ENCODE measurements around the gene FSIP1. TPM values are rescaled to one million over a fixed set of nuclear protein-coding genes. Genes with fewer than 3 reads are reported as not detected.

Gene FSIP1
- total and polyA plus RNA-seq, 9 donors = 0.13 to 6.8 (median 0.79) TPM

GRCh38 chr15:39731266-39731665, 51.4 kb downstream of the FSIP1 start:
- TF ChIP-seq CTCF (IDR thresholded peaks at IDR 0.05) = no peak
- no peak for TF ChIP-seq EP300 (IDR thresholded peaks at IDR 0.05)
- TF ChIP-seq POLR2A (IDR thresholded peaks at IDR 0.05) = no peak
- H3K4me3 ChIP-seq = no peak overlapping the region
- no peaks in the 10 kb centered on the region for H3K9me3 ChIP-seq
- no peaks in the 10 kb centered on the region for H3K4me1 ChIP-seq (ENCODE audit: insufficient read depth)
- H3K36me3 ChIP-seq = no peaks in the 10 kb centered on the region
- WGBS, 3 donors = 91 to 94% (median 94%) methylated on average over 3 of the region's 3 CpGs
- no peak for DNase-seq
- intact Hi-C loops (cut with DNase I) = no loop called here
- no peaks in the 10 kb centered on the region for H3K27me3 ChIP-seq
- no peak overlapping the region for H3K27ac ChIP-seq

GRCh38 chr15:39730552-39730951, 52.1 kb downstream of the FSIP1 start:
- TF ChIP-seq POLR2A (IDR thresholded peaks at IDR 0.05) (no peak), EP300 (IDR thresholded peaks at IDR 0.05) (no peak)
- Histone ChIP-seq H3K36me3 (no peaks in the 10 kb centered on the region), H3K27me3 (no peaks in the 10 kb centered on the region), H3K4me3 (no peak overlapping the region), H3K9me3 (no peaks in the 10 kb centered on the region), H3K4me1 (ENCODE audit: insufficient read depth) (no peaks in the 10 kb centered on the region), H3K27ac (no peak overlapping the region)
- DNase-seq = no peak
- WGBS, 3 donors = 55 to 70% (median 63%) methylated on average over 5 of the region's 5 CpGs
- intact Hi-C loops (cut with DNase I) = no loop called here

GRCh38 chr15:39729500-39729899, 53.1 kb downstream of the FSIP1 start:
- intact Hi-C loops (cut with DNase I) = no loop called here
- Histone ChIP-seq H3K4me1 (ENCODE audit: insufficient read depth) (no peaks in the 10 kb centered on the region), H3K9me3 (no peaks in the 10 kb centered on the region), H3K27ac (no peak overlapping the region), H3K27me3 (no peaks in the 10 kb centered on the region), H3K36me3 (no peaks in the 10 kb centered on the region), H3K4me3 (no peak overlapping the region)
- DNase-seq = no peak
- TF ChIP-seq POLR2A (IDR thresholded peaks at IDR 0.05) (no peak), EP300 (IDR thresholded peaks at IDR 0.05) (no peak), CTCF (IDR thresholded peaks at IDR 0.05) (no peak)
- 95 to 96% (median 96%) methylated on average over 4 of the region's 4 CpGs for WGBS, 3 donors

GRCh38 chr15:39728845-39729244, 53.8 kb downstream of the FSIP1 start:
- no peaks in the 10 kb centered on the region for H3K27me3 ChIP-seq
- no peak for TF ChIP-seq POLR2A (IDR thresholded peaks at IDR 0.05)
- no peak for TF ChIP-seq EP300 (IDR thresholded peaks at IDR 0.05)
- TF ChIP-seq CTCF (IDR thresholded peaks at IDR 0.05) = no peak
- no peak overlapping the region for H3K4me3 ChIP-seq
- H3K27ac ChIP-seq = no peak overlapping the region
- DNase-seq = no peak
- H3K36me3 ChIP-seq = no peaks in the 10 kb centered on the region
- H3K9me3 ChIP-seq = no peaks in the 10 kb centered on the region
- intact Hi-C loops (cut with DNase I) = no loop called here
- WGBS, 3 donors = 81 to 84% (median 83%) methylated on average over 2 of the region's 2 CpGs
- H3K4me1 ChIP-seq (ENCODE audit: insufficient read depth) = no peaks in the 10 kb centered on the region

GRCh38 chr15:39721893-39722292, 60.7 kb downstream of the FSIP1 start:
- Histone ChIP-seq H3K4me1 (ENCODE audit: insufficient read depth) (no peaks in the 10 kb centered on the region), H3K4me3 (no peak overlapping the region), H3K9me3 (no peaks in the 10 kb centered on the region), H3K27ac (no peak overlapping the region), H3K27me3 (no peaks in the 10 kb centered on the region), H3K36me3 (no peaks in the 10 kb centered on the region)
- 89 to 93% (median 89%) methylated on average over 6 of the region's 6 CpGs for WGBS, 3 donors
- intact Hi-C loops (cut with DNase I) = no loop called here
- TF ChIP-seq EP300 (IDR thresholded peaks at IDR 0.05) (no peak), CTCF (IDR thresholded peaks at IDR 0.05) (no peak), POLR2A (IDR thresholded peaks at IDR 0.05) (no peak)
- no peak for DNase-seq

Measured in ovary (tissue), 9 donors.